Liver (tissue), 9 donors: ENCODE data around the gene C3orf20. TPM values are rescaled to one million over a fixed set of nuclear protein-coding genes. Genes with fewer than 3 reads are reported as not detected.

Experiments
- DNase-seq: peaks from one replicate; pipeline ENCODE4 v3.0.0-alpha.2; 2017; ENCODE audit warnings: low spot score
- H3K27ac ChIP-seq, 2 donors: one replicate each; pipeline ENCODE4 v1.7.0; 2013; ENCODE audit warnings: inconsistent platforms in 2 of 2, low read length in 2 of 2, control low read depth in 1 of 2, low read depth in 1 of 2, mild to moderate bottlenecking in 1 of 2
- H3K27me3 ChIP-seq, 4 donors: one replicate each; pipeline versions ENCODE4 v1.6.1 to v1.7.0; 2013; ENCODE audit warnings: low read length in 3 of 4, inconsistent platforms in 1 of 4, mild to moderate bottlenecking in 1 of 4, moderate library complexity in 1 of 4; ENCODE audit not compliant: control insufficient read depth in 4 of 4, insufficient read depth in 4 of 4
- H3K36me3 ChIP-seq, 4 donors: one replicate each; pipeline versions ENCODE4 v1.6.1 to v1.7.0; 2013; ENCODE audit warnings: low read length in 3 of 4, mild to moderate bottlenecking in 3 of 4, low read depth in 1 of 4, moderate library complexity in 1 of 4; ENCODE audit not compliant: control insufficient read depth in 4 of 4, insufficient read depth in 3 of 4
- H3K4me1 ChIP-seq, 4 donors: one replicate each; pipeline versions ENCODE4 v1.6.1 to v1.7.0; 2013; ENCODE audit warnings: low read length in 3 of 4, mild to moderate bottlenecking in 3 of 4, moderate library complexity in 1 of 4; ENCODE audit not compliant: control insufficient read depth in 4 of 4, insufficient read depth in 4 of 4
- H3K4me3 ChIP-seq, 3 donors: one replicate each; pipeline versions ENCODE4 v1.6.1 to v1.7.0; 2013; ENCODE audit warnings: low read length in 3 of 3, control low read depth in 1 of 3, low read depth in 1 of 3, mild to moderate bottlenecking in 1 of 3
- H3K9ac ChIP-seq, 2 donors: one replicate each; pipeline ENCODE4 v1.7.0; 2013; ENCODE audit warnings: low read length in 2 of 2, mild to moderate bottlenecking in 2 of 2, moderate library complexity in 2 of 2, control low read depth in 1 of 2, low read depth in 1 of 2
- H3K9me3 ChIP-seq, 4 donors: one replicate each; pipeline versions ENCODE4 v1.6.1 to v1.7.0; 2013; ENCODE audit warnings: low read length in 3 of 4; ENCODE audit not compliant: control insufficient read depth in 4 of 4
- ATF3 ChIP-seq: IDR thresholded peaks from 2 replicates; pipeline ENCODE4 v1.6.1; 2016; ENCODE audit warnings: antibody characterized with exemption
- EGR1 ChIP-seq, 2 donors: IDR thresholded peaks; 2 replicates each; pipeline ENCODE4 v1.6.1; 2016 to 2018; ENCODE audit warnings: antibody characterized with exemption in 2 of 2, low read depth in 2 of 2
- FOXA1 ChIP-seq: IDR thresholded peaks from 2 replicates; pipeline ENCODE4 v1.6.1; 2016; ENCODE audit warnings: antibody characterized with exemption
- FOXA2 ChIP-seq: IDR thresholded peaks from 2 replicates; pipeline ENCODE4 v1.6.1; 2016; ENCODE audit warnings: antibody characterized with exemption
- GABPA ChIP-seq, 2 donors: IDR thresholded peaks in 1 of 2; conservative IDR thresholded peaks in 1 of 2; 2 replicates each; pipeline ENCODE4 v1.6.1; 2016; ENCODE audit warnings: antibody characterized with exemption in 2 of 2, mild to moderate bottlenecking in 1 of 2, moderate library complexity in 1 of 2
- HNF4A ChIP-seq, 2 donors: conservative IDR thresholded peaks; 2 replicates each; pipeline ENCODE4 v1.6.1; 2016; ENCODE audit warnings: antibody characterized with exemption in 2 of 2, mild to moderate bottlenecking in 2 of 2
- HNF4G ChIP-seq: IDR thresholded peaks from 2 replicates; pipeline ENCODE4 v1.6.1; 2016; ENCODE audit warnings: antibody characterized with exemption
- NR2F2 ChIP-seq: IDR thresholded peaks from 2 replicates; pipeline ENCODE4 v1.6.1; 2016; ENCODE audit warnings: antibody characterized with exemption
- RAD21 ChIP-seq, 2 donors: IDR thresholded peaks; 2 replicates each; pipeline ENCODE4 v1.6.1; 2016; ENCODE audit warnings: antibody characterized with exemption in 2 of 2, mild to moderate bottlenecking in 2 of 2
- RXRA ChIP-seq, 2 donors: IDR thresholded peaks; 2 replicates each; pipeline ENCODE4 v1.6.1; 2017 to 2018; ENCODE audit warnings: antibody characterized with exemption in 2 of 2, mild to moderate bottlenecking in 1 of 2
- SP1 ChIP-seq: IDR thresholded peaks from 2 replicates; pipeline ENCODE4 v1.6.1; 2018; ENCODE audit warnings: antibody characterized with exemption, mild to moderate bottlenecking
- TAF1 ChIP-seq: conservative IDR thresholded peaks from 2 replicates; pipeline ENCODE4 v1.6.1; 2016; ENCODE audit warnings: antibody characterized with exemption, mild to moderate bottlenecking
- YY1 ChIP-seq: IDR thresholded peaks from 2 replicates; pipeline ENCODE4 v1.6.1; 2016; ENCODE audit warnings: antibody characterized with exemption, mild to moderate bottlenecking
- WGBS: extraction: QIAGEN DNeasy Blood & Tissue Kit; methylation state at CpG from one replicate; pipeline ENCODE4 v1.1.7; 2013; 5-methylcytosine and 5-hydroxymethylcytosine counted together
- polyA plus RNA-seq, 2 donors: library from polyadenylated mRNA; stranded (reverse) in 1 of 2; unstranded in 1 of 2; fragments of 200-250 nt in 1 of 2; fragments of >200 nt in 1 of 2; fragmentation: Nextera tagmentation in 1 of 2; extraction: Ambion mirVana in 1 of 2; gene quantifications; one replicate each; pipeline versions ENCODE4 v1.2.1 to v1.2.3, GENCODE V29; 2013 to 2015
- total RNA-seq, 2 donors: library from RNA; depleted of rRNA; stranded (reverse); fragments of >200 nt; gene quantifications; one replicate each; pipeline ENCODE4 v1.2.3, GENCODE V29; 2014
- TF ChIP-seq, protein P1 (sequence below): IDR thresholded peaks from 2 replicates; pipeline ENCODE4 v1.6.1; 2016; ENCODE audit warnings: antibody characterized with exemption, mild to moderate bottlenecking
- TF ChIP-seq, protein P2 (sequence below): IDR thresholded peaks from 2 replicates; pipeline ENCODE4 v1.6.1; 2016; ENCODE audit warnings: antibody characterized with exemption
- TF ChIP-seq, protein P3 (sequence below): fragments of 150-350 bp; IDR thresholded peaks from 2 replicates; pipeline ENCODE4 v1.5.1; 2017; ENCODE audit warnings: improper control_type of control experiment, low read depth, low read length; ENCODE audit not compliant: missing input control
- donor health status: healthy.
- donor health status: healthy.
- donor health status: healthy.
- donor health status: healthy.
- donor health status: healthy.

The C3orf20 gene
- total and polyA plus RNA-seq, 4 donors, result 0.05 to 0.08 TPM; not detected in 2

DNA sequence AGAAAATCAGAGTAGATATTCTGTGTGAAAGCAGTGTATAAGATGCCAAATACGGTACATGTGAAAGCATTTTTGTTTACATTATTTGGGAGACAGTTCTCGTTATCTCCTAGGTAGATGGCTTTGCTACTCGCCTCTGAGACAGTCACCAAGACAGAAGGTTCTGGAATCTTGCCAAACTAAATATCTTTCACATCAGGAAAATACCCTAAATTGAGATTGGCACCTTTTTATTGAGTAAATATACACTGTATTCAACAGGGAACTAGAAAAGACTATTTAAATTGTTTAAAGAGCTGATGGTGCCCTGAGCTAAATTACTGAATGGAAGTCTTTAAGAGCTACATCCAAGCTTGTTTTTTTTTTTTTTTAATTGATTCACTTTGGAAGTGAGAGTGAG is 147.2 kb downstream of the C3orf20 start:
- Histone ChIP-seq H3K4me3 (no peak overlapping the region), H3K27ac (no peak overlapping the region), H3K9me3 (no peaks in the 10 kb centered on the region), H3K27me3 (no peaks in the 10 kb centered on the region), H3K36me3 (no peaks in the 10 kb centered on the region), H3K9ac (no peak overlapping the region), H3K4me1 (peaks cover 0 to 5% (median 0%) of the 10 kb centered on the region in 4 donors)
- WGBS, result 86% methylated on average over 3 of the region's 3 CpGs
- no peak for TF ChIP-seq GABPA (IDR thresholded peaks at IDR 0.05 in 1 of 2, conservative IDR thresholded peaks at IDR 0.05 in 1 of 2)
- no peak for TF ChIP-seq ATF3
- no peak for TF ChIP-seq HNF4G
- TF ChIP-seq HNF4A (conservative IDR thresholded peaks at IDR 0.05), result no peak
- no peak for TF ChIP-seq EGR1 (IDR thresholded peaks at IDR 0.05; ENCODE audit: low read depth in 2 of 2)
- no peak for TF ChIP-seq FOXA2
- TF ChIP-seq, protein P1, sequence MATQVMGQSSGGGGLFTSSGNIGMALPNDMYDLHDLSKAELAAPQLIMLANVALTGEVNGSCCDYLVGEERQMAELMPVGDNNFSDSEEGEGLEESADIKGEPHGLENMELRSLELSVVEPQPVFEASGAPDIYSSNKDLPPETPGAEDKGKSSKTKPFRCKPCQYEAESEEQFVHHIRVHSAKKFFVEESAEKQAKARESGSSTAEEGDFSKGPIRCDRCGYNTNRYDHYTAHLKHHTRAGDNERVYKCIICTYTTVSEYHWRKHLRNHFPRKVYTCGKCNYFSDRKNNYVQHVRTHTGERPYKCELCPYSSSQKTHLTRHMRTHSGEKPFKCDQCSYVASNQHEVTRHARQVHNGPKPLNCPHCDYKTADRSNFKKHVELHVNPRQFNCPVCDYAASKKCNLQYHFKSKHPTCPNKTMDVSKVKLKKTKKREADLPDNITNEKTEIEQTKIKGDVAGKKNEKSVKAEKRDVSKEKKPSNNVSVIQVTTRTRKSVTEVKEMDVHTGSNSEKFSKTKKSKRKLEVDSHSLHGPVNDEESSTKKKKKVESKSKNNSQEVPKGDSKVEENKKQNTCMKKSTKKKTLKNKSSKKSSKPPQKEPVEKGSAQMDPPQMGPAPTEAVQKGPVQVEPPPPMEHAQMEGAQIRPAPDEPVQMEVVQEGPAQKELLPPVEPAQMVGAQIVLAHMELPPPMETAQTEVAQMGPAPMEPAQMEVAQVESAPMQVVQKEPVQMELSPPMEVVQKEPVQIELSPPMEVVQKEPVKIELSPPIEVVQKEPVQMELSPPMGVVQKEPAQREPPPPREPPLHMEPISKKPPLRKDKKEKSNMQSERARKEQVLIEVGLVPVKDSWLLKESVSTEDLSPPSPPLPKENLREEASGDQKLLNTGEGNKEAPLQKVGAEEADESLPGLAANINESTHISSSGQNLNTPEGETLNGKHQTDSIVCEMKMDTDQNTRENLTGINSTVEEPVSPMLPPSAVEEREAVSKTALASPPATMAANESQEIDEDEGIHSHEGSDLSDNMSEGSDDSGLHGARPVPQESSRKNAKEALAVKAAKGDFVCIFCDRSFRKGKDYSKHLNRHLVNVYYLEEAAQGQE, result no peak
- TF ChIP-seq, protein P2, sequence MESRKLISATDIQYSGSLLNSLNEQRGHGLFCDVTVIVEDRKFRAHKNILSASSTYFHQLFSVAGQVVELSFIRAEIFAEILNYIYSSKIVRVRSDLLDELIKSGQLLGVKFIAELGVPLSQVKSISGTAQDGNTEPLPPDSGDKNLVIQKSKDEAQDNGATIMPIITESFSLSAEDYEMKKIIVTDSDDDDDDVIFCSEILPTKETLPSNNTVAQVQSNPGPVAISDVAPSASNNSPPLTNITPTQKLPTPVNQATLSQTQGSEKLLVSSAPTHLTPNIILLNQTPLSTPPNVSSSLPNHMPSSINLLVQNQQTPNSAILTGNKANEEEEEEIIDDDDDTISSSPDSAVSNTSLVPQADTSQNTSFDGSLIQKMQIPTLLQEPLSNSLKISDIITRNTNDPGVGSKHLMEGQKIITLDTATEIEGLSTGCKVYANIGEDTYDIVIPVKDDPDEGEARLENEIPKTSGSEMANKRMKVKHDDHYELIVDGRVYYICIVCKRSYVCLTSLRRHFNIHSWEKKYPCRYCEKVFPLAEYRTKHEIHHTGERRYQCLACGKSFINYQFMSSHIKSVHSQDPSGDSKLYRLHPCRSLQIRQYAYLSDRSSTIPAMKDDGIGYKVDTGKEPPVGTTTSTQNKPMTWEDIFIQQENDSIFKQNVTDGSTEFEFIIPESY, result no peak
- no peak for TF ChIP-seq YY1
- no peak for TF ChIP-seq RXRA (IDR thresholded peaks at IDR 0.05)
- TF ChIP-seq RAD21 (IDR thresholded peaks at IDR 0.05), result no peak
- no peak for TF ChIP-seq TAF1
- TF ChIP-seq FOXA1, result no peak
- TF ChIP-seq, protein P3, sequence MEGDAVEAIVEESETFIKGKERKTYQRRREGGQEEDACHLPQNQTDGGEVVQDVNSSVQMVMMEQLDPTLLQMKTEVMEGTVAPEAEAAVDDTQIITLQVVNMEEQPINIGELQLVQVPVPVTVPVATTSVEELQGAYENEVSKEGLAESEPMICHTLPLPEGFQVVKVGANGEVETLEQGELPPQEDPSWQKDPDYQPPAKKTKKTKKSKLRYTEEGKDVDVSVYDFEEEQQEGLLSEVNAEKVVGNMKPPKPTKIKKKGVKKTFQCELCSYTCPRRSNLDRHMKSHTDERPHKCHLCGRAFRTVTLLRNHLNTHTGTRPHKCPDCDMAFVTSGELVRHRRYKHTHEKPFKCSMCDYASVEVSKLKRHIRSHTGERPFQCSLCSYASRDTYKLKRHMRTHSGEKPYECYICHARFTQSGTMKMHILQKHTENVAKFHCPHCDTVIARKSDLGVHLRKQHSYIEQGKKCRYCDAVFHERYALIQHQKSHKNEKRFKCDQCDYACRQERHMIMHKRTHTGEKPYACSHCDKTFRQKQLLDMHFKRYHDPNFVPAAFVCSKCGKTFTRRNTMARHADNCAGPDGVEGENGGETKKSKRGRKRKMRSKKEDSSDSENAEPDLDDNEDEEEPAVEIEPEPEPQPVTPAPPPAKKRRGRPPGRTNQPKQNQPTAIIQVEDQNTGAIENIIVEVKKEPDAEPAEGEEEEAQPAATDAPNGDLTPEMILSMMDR, result no peak
- no peak for TF ChIP-seq NR2F2
- TF ChIP-seq SP1, result no peak
- DNase-seq, result no peak

Other genes starting within 250 kb of the C3orf20 start
- gene GRIP2, start 134.8 kb upstream of the C3orf20 start, total RNA-seq, result under 1 TPM; 0.05 to 0.33 TPM
- under 1 TPM in 1 of 2 donors, not detected in 1; 0.09 TPM for gene GRIP2, start 134.8 kb upstream of the C3orf20 start, polyA plus RNA-seq
- gene CCDC174, start 23.4 kb upstream of the C3orf20 start, total RNA-seq, result 1 to 10 TPM; 4.9 to 9.1 TPM
- gene CCDC174, start 23.4 kb upstream of the C3orf20 start, polyA plus RNA-seq, result 10 to 100 TPM in 1 of 2 donors, 1 to 10 TPM in 1; 4.9 to 14.2 TPM
- 1 to 10 TPM; 2.8 to 6.3 TPM for gene FGD5, start 143.8 kb downstream of the C3orf20 start, total RNA-seq
- 1 to 10 TPM; 2.0 to 3.3 TPM for gene FGD5, start 143.8 kb downstream of the C3orf20 start, polyA plus RNA-seq